GM21528 (cell line): Measurements from ENCODE around the gene HNRNPLL.
"Not testable (repeated sequence)": the region's sequence is repeated elsewhere in the genome, so short reads cannot be mapped to it uniquely, and the experiment has no call there.

Source experiments
- ATAC-seq: cut with Tn5 transposase; IDR thresholded peaks from one replicate; pipeline ENCODE4 v1.9.1; 2021; ENCODE audit warnings: mild to moderate bottlenecking, moderate library complexity; ENCODE audit not compliant: unreplicated experiment, low FRiP score

HNRNPLL gene

GRCh38 chr2:38557217-38557616 lies 45.5 kb downstream of the HNRNPLL start:
- no peak for ATAC-seq

DNA sequence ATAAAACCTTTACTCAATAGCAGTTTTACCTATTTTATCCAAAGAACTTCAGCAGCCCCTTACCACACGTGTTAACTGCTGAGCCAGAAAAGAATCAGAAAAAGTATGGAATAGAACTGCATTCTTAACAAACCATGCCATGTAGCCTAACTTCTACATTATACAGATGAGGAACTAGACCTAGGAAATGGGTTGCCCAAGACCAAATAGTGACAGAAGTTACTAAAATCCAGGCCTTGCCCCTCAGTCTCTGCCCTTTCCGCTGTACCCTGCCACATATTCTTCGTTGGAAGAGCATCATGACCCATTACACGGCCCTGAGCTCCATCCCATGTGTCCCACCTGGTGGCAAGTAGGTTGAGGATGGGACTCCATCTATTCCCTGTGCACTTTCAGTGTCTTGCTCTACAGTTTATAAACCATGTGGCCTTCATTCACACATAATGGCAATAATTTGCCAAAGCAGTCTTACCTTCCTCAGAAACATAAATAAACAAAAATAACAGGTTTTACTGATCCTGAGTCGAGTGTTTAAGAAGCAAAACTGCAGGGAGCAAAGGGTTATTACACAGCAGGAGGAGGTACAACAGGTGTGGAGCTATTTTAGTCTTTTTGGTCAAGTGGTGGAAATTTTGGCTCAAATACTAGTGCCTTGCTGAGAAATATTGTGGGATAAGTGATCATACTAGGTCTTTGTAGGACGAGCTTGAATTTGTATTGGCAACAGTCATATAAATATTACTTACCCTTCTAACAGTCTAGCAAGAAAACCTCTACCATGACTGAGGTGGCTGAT lies 46.5 kb downstream of the HNRNPLL start:
- no peak for ATAC-seq

DNA sequence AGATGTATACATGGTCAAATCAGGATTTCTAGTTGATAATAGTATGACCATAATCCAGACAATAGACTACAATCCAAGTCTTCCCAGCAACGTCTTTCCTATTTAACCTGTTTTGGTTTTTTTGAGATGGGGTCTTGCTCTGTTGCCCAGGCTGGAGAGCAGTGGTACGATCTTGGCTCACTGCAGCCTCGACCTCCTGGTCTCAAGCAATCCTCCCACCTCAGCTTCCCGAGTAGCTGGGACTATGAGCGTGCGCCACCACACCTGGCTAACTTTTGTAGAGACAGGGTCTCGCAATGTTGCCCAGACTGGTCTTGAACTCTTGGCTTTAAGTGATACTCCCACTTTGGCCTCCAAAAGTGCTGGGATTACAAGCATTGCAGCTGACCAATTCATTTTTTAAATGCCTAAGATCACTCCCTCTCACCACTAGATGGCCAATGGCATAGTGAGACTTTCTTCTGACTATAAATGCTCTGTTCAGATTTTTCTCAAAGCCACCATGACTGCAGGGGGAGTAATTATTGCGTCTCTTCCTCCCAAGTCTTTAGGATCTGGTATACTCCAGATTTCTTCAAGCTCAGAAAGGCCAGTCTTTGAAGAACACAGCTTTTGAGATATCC lies 47.6 kb downstream of the HNRNPLL start:
- ATAC-seq: no peak

- no peak for ATAC-seq
Measured at GRCh38 chr2:38553554-38553953, 49.2 kb downstream of the HNRNPLL start.

GRCh38 chr2:38552259-38552658 lies 50.5 kb downstream of the HNRNPLL start:
- ATAC-seq: no peak

DNA sequence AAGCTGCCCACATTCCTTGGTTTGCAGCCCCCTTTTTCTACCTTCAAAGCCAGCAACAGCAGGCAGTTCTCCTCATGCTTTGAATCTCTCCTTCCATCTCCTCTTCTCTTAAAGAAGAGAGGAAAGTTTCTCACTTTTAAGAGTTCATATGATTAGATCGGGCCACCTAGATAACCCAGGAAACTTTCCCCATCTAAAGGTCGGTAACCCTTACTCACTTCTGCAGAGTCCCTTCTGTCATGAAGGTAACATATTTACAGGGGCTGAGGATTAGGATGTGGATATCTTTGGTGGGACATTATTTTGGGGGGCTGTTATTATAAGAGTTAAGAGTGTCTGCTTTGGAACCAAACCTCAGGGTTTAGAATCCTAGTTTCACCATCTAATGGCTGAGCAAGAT lies 51.0 kb downstream of the HNRNPLL start:
- ATAC-seq: no peak

GRCh38 chr2:38551171-38551570 lies 51.6 kb downstream of the HNRNPLL start:
- ATAC-seq: no peak

DNA sequence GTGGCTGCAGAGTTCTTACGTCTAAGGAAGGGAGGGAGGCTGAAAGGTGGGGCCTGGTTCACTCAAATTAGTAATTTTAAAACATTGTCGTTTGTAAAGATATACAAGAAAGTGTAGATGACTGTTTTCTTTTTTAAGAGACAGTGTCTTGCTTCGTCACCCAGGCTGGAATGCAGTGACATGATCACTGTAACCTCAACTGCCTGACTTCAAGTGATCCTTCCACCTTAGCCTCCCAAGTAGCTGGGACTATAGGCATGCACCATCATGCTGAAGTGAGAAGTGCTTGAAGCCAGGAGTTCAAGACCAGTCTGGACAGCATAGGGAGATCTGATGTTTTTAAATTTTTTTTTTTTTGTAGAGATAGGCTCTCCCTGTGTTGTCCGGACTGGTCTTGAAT lies 52.9 kb downstream of the HNRNPLL start:
- no peak for ATAC-seq

GRCh38 chr2:38549071-38549704 lies 53.5 kb downstream of the HNRNPLL start:
- no peak for ATAC-seq

DNA sequence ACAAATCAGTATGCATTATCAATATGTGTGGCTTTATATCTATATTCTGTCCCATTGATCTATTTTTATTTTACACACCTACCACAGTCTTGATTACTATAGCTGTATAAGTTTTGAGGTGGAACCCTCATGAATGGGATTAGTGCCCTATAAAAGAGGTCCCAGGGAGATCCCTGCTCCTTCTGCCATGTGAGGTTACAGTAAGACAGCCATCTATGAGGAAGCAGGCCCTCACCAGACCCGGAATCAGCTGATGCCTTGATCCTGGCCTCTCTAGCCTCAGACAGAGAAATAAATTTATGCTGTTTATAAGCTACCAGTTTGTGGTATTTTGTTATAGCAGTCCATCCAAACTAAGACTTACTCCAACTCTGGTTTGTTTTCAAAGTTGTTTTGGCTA lies 54.9 kb downstream of the HNRNPLL start:
- ATAC-seq: no peak

GRCh38 chr2:38546585-38546984 lies 56.1 kb downstream of the HNRNPLL start:
- no peak for ATAC-seq

- no peak for ATAC-seq
Measured at GRCh38 chr2:38546064-38546463, 56.7 kb downstream of the HNRNPLL start.

GRCh38 chr2:38542248-38542631 lies 60.5 kb downstream of the HNRNPLL start:
- ATAC-seq: not testable (repeated sequence)

- ATAC-seq: no peak
Measured at GRCh38 chr2:38540580-38541286, 62.0 kb downstream of the HNRNPLL start.

DNA sequence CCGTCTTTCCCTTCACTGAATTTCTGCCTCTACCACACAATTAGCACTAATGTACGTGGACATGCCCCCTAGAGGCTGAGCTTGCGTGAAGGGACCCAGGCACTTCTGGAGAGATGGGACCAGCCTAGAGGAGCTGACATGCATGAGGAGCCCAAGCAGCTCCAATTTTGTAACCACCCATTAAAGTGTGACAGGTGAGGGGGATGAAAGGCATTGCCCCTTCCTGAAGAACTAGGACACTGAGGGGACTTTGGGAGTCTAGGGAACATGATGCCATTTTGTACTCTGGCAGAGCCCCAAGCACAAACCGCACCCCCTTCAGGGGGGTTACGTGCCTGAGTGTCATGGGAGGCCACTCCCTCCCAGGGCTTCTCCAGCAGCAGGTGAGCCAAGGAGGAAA lies 63.6 kb downstream of the HNRNPLL start:
- no peak for ATAC-seq

GRCh38 chr2:38537937-38538525 lies 64.7 kb downstream of the HNRNPLL start:
- no peak for ATAC-seq

DNA sequence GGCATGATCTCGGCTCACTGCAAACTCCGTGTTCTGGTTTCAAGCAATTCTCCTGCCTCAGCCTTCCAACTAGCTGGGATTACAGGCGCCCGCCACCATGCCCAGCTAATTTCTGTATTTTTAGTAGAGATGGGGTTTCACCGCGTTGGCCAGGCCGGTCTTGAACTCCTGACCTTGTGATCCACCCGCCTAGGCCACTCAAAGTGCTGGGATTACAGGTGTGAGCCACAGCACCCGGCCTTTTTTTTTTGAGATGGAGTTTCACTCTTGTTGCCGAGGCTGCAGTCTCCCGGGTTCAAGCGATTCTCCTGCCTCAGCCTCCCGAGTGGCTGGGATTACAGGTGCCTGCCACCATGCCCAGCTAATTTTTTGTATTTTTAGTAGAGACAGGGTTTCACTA lies 65.4 kb downstream of the HNRNPLL start:
- not testable (repeated sequence) for ATAC-seq

GRCh38 chr2:38535744-38536506 lies 66.8 kb downstream of the HNRNPLL start:
- ATAC-seq: peak; percentile 48

DNA sequence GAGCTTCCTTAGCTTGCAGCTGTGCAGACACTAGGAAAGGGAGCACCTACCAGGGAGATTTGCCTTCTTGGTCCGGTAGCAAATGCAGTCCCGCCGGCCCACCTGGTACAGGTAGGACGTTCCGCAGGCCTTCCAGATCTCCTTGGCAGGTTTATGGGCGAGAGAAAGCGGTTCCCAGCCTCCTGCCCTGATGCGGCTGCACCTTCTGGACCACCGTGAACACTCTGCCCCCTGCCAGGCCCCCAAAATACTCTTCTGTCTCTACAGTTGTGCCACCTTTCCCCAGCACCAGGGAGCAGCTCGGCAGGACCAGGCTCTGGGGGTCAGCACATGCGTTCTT lies 67.4 kb downstream of the HNRNPLL start:
- no peak for ATAC-seq

GRCh38 chr2:38534746-38535403 lies 67.9 kb downstream of the HNRNPLL start:
- ATAC-seq: no peak
